ENCODE measurements around the gene KCNJ12.

- TF ChIP-seq CTCF (IDR thresholded peaks at IDR 0.05): no peak
- TF ChIP-seq POLR2A (IDR thresholded peaks at IDR 0.05): no peak
Measured at GRCh38 chr17:21388944-21389343, 12.8 kb downstream of the KCNJ12 start.
